Activated CD8-positive, alpha-beta memory T cell treated with anti-CD3 and anti-CD28 coated beads, Interleukin-2, amount 50 U/mL, for 24 hours (primary cell): ENCODE results near the gene NAMPT.
"Not testable (repeated sequence)": the region's sequence is repeated elsewhere in the genome, so short reads cannot be mapped to it uniquely, and the experiment has no call there.

Experiments used
- DNase-seq: peaks from one replicate; pipeline ENCODE4 v3.0.0-alpha.2; 2020; ENCODE audit errors: extremely low read depth

Gene NAMPT

DNA sequence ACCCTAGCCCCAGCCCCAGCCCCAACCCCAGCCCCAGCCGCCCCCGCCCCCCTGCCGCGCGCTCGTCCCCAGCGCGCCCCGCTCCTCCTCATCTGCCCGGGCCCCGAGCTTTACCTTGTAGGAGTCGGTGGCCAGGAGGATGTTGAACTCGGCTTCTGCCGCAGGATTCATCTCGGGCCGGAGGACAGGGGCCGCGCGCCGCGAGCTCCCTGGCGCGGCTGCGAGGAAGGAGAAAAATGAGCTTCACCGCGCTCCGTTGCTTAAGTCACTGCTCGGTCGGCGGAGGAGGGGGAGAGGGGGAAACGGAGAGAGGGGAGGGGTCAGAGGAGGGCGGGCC is at the start of gene NAMPT:
Gene NAMPT (minus strand): TSS at position 270 of the 337 bp plus-strand sequence. CDS start 99 bp downstream, at position 171.
- DNase-seq = no peak

DNA sequence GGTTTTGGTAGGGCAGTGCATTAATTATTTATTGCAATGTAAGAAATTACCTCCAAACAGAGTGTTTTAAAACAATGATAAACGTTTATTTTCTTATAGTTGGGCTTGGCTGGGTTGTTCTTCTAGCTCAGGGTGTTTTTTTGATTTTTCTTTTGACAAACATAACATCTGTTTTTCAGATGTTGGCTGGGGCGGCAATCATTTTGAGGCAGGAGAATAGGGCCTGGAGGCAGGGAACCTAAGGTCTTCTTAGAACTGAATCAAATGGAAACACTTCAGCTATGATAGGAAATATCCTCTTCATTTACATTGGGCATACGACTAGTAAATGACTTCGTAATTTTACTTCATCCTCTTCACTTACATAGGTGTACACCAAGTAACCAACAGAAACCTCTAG is 47.4 kb upstream of the NAMPT start:
- DNase-seq = no peak

DNA sequence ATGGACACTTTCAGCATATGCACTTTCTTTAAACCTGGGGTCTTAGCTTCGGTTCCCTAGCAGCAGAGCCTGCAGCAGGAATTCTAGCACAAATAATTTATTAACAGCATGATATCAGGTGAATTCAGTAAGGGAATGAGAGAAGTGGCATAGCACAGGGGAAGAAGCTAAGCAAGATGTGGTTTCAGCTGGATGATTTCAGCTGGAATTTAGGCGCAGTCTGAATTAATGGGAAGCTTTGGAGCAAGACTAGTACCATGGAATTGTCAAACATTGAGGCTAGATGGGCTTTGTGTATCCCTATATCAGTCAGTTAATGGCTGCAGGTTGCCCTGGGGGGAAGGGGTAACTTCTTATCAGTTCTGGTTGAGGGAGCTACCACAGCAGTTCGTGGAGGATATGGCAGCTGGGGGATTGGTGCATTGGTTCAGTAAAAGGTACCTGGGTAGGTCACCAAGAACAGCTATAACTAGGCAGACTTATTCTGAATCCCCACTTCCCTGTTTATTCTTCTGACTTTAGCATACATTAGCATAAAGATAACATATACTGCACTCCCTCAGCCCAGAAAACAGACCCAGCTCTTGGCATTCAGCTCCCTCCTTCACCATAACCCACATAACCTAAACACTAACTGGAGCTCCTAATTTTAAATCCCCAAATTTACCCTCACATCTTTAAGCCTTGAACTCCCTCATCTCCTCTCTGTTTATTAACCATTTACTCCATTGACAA is 46.8 kb upstream of the NAMPT start:
- no peak for DNase-seq

DNA sequence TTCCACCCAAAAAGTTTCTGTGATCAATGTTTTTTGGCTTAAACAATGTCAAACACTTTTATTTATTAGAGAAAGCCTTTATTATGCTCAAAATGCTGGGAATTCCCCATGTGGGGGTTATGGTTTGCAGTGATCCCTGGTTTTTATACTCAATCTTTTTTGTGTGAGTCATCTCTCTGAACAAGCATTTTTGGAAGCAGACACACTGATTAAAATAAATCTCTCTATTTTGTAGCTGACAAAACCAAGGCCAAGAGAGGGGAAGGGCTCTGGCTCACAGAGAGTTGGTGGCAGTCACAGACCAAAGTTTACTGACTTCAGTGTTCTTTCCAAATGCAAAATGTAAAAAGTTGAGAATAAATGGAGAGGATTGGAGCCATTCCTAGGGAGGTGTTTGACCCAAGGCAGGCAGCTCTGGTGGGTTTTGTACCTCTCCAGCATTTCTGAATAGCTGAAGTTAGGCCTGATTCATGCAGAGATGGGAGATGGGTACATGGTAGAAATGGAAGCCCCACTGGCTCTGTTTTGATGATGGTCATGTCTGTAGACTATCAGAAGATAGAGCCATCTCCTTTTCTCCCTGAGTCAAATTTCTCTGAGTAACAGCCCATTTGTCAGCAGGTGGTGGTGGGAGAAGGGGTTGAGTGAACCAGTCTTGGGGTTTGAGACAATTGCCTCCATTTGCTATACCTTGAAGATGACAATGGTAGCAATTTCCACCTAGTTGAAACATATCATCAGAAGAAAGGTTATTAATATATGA is 45.4 kb upstream of the NAMPT start:
- no peak for DNase-seq

DNA sequence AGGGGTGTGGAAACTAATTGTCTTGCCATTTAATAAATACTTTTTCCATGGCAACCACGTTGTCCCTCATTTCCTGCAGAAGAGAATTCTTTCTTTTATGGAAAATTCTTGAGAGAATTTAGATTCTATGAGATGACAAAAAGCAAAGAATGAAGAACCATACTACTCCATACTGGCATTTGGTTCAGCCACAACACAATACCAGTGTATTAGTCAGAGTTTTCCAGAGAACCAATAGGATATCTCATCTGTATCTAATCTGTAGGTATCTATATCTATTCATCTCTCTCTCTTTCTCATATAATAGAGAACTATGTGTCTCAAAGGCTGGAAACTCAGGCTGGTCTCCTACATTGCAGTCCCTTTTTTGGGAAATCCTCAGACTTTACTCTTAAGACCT is 44.6 kb upstream of the NAMPT start:
- DNase-seq = no peak

DNA sequence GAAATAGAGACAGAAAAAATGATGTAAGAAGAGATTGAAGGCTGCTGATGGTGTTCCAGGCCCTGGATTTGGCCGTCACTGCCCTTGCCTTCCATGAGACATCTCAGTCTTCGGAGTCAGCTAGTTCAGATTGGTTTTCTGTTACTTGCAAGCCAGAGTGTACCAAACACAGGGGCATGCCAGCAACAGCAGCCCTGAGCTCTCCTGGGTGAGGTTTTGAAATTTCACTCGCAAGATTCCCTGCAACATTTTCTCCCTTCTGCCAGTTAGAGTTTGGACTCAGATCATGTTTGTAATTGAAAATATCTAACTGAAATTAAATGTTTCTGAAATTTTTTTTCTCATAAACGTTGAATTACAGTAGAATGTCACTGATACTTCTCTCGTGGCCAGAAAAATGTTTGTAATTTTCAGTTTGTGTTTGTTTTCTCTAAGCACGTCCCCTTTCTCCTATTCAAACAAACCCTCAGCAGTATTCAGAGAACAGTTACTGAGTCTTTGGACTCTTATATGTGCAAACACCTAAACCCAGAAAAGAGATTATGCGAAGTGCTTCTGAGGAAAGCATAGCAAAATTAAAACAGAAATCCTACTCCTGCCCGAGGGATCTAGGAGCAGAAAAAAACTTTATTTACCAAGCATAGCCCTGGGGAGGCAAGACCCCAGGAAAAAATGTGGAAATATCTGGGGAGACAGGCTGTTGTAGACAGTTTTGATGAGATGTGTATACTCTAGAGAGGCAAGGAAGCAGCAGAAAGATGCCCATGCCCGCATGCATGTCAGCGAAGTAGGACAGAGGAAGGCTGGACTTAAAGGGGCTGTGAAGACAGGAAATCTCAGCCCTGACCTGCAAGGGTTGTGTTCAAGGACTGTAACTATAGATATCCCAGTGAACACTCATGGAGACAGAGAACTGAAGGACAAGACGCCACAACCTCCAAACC is 43.0 kb upstream of the NAMPT start:
- no peak for DNase-seq

DNA sequence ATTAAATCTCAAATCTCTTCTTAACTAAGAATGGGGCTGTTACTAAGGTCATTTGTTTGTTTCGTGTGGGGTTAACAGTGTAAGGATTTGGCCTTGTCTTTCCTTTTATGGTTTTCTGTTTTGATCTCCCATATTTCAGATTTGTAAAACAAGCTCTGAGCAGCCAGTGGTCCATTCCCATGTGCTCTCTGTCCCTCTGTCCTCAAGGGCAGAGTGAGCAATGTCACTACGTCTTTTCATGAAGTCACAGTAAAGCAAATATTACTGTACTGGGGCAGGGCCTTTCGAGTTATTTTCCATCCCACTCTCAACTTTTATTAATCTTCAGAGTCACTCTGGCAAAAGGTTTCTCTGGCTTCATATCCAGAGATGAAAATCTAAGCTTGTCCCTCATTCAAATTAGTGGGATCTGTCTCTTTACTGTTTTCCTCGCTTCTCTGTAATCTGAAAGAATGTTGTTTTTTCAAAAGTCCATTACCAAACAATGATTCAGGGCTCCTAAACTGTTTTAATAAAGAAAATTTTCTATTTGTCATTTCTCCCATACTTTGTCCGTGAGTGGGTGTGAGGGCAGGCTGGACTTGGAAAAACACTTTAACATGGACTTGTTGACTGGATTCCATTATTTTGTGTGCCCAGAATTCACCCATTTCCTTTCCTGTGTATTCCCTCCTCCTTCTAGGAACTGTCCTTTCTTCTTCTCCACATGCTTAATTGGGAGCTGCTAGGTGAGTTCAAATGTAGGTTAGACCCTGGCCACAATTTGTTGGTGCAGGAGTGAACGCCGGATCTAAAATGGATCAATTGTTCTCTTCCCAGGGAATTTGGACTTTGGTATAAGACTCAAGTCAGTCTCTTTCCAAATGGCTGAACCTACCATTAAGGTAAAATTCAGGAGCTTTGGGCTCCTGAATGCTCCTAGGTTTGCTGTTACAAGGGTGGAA is 42.1 kb upstream of the NAMPT start:
- DNase-seq = no peak

DNA sequence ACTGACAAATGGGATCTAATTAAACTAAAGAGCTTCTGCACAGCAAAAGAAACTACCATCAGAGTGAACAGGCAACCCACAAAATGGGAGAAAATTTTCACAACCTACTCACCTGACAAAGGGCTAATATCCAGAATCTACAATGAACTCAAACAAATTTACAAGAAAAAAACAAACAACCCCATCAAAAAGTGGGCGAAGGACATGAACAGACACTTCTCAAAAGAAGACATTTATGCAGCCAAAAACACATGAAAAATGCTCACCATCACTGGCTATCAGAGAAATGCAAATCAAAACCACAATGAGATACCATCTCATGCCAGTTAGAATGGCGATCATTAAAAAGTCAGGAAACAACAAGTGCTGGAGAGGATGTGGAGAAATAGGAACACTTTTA is 39.7 kb upstream of the NAMPT start:
- not testable (repeated sequence) for DNase-seq

DNA sequence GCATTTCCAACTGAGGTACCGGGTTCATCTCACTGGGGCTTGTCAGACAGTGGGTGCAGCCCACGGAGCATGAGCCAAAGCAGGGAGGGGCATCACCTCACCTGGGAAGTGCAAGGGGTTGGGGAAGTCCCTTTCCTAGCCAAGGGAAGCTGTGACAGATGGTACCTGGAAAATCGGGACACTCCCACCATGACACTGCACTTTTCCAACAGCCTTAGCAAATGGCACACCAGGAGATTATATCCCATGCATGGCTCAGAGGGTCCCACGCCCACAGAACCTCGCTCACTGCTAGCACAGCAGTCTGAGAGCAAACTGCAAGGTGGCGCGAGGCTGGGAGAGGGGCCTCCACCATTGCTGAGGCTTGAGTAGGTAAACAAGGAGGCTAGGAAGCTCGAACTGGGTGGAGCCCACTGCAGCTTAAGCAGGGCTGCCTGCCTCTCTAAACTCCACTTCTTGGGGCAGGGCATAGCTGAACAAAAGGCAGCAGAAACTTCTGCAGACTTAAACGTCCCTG is 35.5 kb upstream of the NAMPT start:
- not testable (repeated sequence) for DNase-seq

DNA sequence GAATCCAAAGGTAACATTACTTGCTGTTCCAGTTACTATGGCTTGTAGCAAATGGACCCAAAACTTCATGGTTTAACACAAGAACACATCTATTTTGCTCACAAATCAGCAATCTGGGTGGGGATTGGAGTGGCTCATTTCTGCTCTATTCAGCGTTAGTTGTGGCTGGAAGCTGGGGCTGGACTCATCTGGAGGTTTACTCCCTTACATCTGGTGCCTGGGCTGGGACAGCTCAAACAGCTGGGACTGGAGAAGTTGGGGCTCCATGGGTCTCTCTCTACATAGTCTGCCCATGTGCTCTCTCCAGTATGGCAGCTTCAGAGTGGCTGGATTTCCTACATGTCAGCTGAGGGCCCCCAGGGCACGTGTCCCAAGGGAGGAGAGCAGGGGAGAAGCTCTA is 33.7 kb upstream of the NAMPT start:
- DNase-seq = no peak

DNA sequence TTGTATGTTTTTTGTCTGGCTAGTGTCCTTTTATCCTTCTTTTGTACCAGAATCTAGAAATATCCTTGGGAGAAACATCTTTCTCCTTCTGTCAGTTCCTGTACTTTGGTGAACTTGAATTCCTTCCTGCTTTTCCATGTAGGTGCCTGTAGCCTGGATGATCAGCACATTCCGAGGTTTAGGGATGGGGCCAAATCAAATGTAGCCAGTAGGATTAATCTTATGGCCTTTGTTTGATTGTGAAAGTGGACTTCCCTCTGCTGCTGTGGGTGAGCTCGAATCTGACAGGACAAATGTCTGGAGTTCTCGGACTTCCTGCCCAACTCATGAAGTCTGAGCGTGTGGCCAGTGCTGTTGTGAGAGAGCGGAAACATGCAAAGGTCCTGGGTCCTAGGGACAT is 33.2 kb upstream of the NAMPT start:
- DNase-seq = no peak

DNA sequence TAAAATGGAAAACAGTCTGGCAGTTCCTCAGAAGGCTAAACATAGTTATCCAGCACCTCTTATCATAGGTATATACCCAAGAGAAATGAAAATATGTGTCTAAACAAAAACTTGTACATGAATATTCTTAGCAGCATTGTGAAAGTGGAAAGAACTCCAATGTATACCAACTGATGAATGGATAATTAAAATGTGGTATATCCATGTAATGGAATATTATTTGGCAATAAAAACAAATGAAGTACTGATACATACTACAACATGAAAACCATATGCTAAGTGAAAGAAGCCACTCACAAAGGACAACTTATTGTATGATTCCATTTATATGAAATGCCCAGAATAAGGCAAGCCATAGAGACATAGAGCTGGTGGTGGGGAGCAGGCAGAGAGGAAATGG is 32.2 kb upstream of the NAMPT start:
- DNase-seq = no peak

DNA sequence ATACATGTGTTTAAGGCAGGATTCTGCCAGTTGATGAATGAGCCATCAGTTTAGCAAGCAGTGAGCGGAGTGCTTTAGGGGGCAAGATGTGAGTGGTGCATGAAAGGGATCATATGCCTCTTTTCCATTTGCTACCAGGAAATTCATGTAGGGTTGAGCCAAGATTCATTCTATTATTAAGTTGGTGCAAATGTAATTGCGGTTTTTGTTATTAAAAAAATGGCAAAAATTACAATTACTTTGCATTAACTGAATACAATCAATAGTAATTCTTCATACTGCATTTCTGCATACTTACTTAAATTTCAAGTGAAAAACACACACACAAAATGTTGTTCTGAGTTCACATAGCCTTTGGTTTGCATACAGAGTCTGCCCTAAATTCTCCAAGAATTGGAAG is 30.1 kb upstream of the NAMPT start:
- DNase-seq = no peak

DNA sequence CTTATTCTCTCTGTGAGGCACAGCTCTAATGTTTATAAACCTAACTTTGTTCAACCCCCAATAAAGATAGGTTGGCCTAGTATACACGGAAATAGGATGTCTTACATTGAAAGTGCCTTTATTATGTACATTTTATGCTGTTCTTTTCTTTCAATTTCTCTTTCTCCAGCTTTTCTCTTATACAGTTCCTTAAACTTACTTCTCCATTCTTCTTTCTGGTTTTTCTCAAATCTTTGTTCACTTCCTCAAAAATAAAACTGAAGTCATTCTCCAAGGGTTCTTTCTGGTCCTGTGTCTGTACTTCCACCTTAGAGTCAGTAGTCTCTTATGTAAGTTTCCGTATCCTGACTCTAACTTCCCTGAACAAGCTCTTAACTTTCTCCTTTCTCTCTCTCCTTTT is 29.2 kb upstream of the NAMPT start:
- no peak for DNase-seq

DNA sequence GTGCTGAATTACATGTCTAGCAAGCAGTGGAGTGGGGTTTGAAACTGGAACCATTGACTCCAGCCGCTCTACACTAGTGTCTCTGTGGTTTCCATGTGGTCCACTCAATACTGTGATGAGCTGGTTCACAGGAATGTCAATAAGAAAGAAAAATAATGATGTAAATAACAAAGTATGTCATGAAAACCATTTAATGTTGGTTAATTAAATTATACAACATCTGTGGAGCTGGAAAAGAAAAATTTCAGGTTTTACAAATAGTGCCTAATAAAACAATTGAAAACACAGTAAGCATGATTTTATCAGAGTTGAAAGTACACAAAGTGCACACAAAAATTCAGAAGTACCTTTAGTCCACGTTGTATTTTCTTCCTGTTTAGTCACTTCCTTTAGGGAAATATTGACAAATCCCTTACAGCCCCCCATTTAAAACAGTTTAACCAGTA is 28.7 kb upstream of the NAMPT start:
- DNase-seq = no peak

DNA sequence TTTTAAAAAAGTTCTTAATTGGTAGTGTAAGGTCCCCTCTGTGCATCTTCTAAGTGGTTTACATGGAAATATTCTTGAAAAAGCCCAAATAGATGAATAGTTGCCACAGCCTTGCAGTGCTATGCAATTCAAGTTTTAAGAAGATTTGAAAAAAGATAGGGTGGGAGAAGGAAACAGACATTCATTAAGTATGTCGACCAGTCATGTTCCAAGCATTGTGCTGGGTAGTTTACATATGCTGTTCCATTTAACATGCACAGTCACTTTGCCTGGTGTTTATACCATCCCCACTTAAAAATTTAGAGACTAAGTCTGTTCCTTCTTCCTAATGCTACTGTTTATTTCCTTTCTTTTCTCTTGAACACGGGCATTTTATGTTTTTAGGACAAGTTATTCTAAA is 28.1 kb upstream of the NAMPT start:
- DNase-seq = no peak

DNA sequence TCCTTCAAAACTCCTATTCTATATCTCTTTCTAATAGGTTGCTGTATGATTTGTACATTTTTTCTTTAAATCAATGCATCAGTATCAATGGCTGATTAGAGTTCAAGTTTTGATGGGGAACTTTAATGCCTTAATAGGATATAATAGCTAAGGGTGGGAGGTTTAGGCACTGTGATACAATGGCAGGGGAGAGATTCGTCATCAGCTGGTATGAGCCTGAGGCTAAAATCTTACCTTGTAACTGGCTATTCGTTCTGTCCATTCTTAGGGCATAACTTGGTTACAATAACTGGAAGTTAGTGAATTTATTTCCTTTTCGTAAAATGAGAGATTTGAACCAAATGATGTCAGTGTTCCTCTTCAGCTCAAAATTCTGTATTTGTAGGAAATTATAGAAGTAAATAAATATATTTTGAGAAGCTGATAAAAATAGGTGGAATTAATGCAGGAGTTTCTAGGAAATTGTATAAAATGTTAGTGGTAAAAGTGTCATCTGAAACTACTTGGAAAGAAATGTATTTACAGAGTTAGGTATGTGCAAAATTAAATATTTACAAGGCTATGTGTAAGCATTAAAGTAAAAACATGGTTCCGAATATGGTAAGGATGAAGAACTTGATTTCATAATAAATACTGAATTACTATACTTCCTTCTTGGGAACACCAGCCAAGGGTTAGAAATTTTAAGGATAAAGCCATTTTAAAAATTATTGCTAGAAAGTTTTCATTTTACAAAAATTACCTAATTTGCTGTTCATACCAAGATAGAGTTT is 27.5 kb upstream of the NAMPT start:
- DNase-seq = no peak

DNA sequence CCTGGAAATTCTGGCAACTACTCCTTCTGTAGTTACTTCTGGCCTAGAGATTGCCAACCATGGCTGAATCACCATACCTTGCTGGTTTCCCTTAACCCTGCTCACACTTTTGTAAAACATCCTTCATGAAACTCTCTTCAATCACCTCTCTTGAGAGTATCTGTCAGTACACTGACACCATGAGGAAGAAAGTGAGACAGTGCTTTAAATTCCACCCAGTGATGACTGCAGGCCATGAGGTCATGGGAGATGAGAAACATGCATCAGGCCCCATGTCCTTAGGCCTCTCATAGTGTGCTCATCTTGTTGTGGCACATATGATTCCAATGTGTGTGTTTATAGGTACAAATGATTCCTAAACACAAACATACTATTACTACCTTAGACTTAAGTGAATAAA is 24.6 kb upstream of the NAMPT start:
- DNase-seq = no peak

DNA sequence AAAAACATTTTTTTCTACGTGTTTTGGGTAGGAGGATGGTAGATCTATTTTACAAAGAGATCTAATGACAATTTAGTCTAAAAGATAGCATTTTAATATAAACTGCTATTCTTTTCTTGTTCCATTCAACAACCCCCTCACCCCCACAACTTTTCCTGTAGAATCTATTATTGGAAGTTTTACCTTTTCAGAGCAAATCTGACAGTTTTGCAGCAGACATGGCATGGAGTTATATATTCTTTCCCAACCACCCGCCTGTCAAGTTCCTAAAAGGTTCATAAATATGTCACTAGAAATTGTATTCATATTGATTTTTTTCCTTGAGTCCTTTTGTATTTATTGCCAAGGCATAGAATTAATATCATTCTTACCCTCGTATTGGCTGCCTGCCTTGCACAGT is 21.5 kb upstream of the NAMPT start:
- no peak for DNase-seq

DNA sequence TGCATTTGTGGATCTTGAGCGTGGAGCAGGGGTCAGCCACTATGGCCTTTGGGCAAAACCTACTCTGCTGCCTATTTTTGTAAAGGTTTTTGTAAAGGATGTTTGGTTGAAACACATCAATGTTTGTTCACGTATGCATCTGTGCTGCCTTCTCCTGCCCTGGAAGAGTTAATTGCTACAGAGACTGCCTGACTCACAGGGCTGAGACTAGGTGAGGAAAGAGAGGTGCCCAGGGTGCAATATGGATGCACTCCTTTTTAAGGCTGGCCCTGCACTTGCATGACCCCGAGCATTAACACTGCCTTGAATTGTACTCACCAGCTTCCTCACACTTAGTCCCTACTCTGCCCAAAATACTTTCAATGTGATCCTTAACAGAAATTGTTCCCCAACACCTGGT is 20.9 kb upstream of the NAMPT start:
- no peak for DNase-seq
